Right ventricle myocardium inferior (tissue), 1 donor: ENCODE data around the gene PLAGL1. TPM values are rescaled to one million over a fixed set of nuclear protein-coding genes. Genes with fewer than 3 reads are reported as not detected.
"Not testable (repeated sequence)": the region's sequence is repeated elsewhere in the genome, so short reads cannot be mapped to it uniquely, and the experiment has no call there.

Experiments
- ATAC-seq: fragments of 200-7000 bp; cut with Tn5 transposase; one replicate; pipeline ENCODE4 v1.9.1; 2020; ENCODE audit warnings: mild to moderate bottlenecking, moderate library complexity
- DNase-seq: peaks from one replicate; pipeline ENCODE4 v3.0.0; 2021; ENCODE audit errors: missing footprints
- intact Hi-C: fragments of 100-400 bp; cut with DNase I; formaldehyde crosslinking; loops from one replicate; pipeline ENCODE4 v1.11.0; 2022
- total RNA-seq: library from RNA; stranded (reverse); fragmentation: NEBNext Ultra II Directional; extraction: Animal tissue kit (Norgen Biotek cat#: 25700); gene quantifications from one replicate; pipeline ENCODE4 v1.2.1, GENCODE V29; 2021
- donor health status: DM: no; HTN: yes; CAD: no; lungs with severe emphysema.

Gene PLAGL1
- total RNA-seq, 1 donor from 2014 or later: 13.1 TPM

DNA sequence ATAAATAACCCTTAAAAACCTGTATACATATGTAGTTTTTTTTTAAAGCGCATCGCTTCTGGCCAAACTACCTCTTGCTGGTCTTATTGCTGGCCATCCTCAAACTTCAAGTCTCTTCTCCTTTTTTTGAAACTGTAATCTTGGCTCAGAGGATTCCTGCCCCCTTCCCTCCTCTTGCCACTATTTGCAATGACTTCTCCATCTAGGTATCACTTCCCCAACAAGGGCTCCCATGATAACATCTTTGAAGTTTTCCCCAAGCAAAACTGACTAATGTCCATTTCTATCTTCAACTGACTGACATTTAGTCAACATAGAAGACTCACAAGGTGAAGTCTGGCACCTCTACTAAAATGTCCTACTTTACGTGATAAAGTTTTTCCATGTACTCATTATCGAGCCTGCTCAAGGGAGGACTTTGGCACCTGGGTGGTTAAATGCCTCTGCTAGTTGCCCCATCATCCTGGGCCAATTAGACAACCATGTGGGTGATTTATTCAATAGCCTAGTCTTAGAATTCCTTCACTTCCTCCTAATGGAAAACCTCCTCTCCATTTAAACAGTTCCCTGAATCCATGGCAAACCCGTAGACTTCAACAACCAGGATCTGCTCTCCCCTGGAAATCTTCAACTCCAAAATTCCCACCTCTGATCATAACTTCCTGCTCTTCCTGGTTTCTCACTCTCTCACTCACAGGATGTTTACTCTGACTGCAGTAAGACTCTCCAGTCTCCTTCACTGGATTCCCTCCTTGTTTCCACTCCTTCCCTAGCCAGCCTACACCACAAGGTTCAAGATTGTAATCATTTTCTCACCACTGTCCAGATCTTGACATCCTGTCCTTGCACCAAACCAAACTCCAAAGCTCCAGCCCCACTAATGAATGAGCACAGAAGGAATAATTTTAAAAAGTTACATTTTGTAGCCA is 9.4 kb upstream of the PLAGL1 start:
- intact Hi-C loops: no loop called here
- ATAC-seq: no peak
- DNase-seq: no peak

DNA sequence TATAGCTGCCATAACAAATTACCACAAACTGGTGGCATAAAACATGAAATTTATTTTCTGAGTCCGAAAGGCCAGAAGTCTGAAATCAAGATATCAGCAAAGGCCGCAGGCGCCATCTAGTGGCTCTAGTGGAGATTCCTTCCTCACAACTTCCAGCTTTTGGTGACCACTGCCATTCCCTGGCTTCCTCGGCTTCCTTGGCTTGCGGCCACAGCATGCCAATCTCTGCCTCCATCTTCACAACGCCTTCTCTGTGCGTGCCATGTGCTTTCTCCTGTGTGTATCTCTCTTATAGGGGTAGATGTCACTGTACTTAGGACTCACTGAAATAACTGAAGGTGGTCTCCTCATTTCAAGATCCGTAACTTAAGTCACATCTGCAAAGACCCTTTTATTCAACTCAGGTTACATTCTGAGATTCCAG is 5.4 kb upstream of the PLAGL1 start:
- intact Hi-C loops: loop anchor here (1.0 to 5.0 kb wide), 3 partner anchors 51 to 438 kb away; no protein-coding TSS in a partner anchor
- peak; percentile 37 for ATAC-seq

DNA sequence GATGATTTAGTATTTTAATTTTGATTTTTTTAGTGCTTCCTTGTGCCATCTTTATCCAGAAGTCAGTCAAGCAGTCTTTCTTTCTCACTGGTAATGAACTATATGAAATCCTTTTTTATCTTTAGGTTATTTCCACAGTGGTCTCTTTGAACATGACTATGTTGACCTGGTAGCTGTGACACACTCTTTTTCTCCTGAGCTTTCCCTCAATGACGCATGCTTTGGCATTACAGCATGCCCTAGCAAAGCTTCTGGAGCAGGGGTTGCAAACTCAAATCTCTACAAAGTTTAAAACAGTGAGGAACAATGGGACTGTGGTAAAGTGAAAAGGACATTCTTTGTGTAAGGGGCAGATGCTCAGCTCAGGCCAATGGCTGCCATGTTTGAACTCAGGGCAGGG is 4.5 kb upstream of the PLAGL1 start:
- intact Hi-C loops: loop anchor here (2.0 to 5.0 kb wide), 2 partner anchors 50 to 70 kb away; no protein-coding TSS in a partner anchor
- no peak for ATAC-seq
- DNase-seq: no peak

More for the DNA sequence above, 5.4 kb upstream of the PLAGL1 start:
- peak; percentile 88 for DNase-seq

DNA sequence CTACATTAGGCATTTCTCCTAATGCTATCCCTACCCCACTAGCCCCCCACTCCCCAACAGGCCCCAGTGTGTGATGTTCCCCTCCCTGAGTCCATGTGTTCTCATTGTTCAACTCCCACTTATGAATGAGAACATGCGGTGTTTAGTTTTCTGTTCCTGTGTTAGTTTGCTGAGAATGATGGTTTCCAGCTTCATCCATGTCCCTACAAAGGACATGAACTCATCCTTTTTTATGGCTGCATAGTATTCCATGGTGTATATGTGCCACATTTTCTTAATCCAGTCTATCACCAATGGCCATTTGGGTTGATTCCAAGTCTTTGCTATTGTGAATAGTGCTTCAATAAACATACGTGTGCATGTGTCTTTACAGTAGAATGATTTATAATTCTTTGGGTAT is 1.6 kb upstream of the PLAGL1 start:
- DNase-seq, ATAC-seq: not testable (repeated sequence)
- intact Hi-C loops: loop anchor here (5.0 kb wide), 2 partner anchors 47 to 332 kb away; partner anchors contain the start of gene PHACTR2

DNA sequence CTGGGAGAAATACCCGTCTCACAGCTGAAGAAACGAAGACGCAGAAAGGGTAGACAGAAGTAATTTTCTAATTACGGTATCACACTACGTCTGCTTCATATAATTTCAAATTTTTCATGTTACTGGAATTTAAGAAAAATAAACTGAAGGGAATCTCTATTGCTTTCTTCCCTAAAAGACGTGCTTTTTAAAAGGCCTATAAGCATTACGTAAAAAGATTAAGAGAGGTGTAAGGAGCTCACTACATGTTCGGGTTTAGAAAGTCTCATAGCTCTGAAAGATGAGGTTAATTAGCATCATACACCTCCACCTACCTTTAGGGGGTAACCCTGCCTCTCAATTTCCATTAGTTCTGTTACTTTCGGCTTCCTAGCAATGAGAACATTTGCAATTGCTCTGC is 787 bp upstream of the PLAGL1 start:
- intact Hi-C loops: loop anchor here (5.0 kb wide), 1 partner anchor 332 kb away; the partner anchor contains the start of gene PHACTR2
- DNase-seq: no peak
- no peak for ATAC-seq

DNA sequence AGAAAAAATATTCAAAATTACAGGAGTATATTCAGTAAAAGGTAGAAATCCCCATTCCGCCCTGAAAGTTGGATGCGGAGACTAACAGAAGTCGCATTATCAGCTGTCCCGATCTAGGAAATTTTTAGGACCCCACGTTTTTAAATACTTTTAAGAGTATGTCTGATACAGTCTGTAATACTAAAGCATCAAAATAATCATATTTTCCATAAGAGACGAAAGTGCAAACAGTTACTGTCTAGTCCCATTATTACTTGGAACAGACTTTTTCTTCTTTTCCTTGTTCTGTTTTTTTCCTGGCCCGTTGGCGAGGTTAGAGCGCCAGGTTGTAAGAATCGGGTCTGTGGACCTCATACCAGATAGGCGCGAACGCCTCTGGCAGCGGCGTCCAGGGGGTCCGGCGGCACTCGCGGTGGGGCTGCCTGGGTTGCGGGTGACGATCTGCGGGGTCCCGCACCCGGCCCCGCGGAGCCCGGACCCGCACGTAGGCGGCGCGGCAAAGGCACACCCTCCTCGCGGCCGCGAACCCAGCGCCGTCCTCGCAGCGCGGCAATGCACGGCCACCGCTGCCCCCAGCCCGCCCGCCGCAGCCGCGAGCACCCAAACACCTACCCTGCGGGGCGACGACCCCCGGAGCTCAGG is 460 bp downstream of the PLAGL1 start:
- intact Hi-C loops: loop anchor here (5.0 kb wide), 1 partner anchor 330 kb away; the partner anchor contains the start of gene PHACTR2
- ATAC-seq (peak; percentile 24), DNase-seq (peak; percentile 58)

DNA sequence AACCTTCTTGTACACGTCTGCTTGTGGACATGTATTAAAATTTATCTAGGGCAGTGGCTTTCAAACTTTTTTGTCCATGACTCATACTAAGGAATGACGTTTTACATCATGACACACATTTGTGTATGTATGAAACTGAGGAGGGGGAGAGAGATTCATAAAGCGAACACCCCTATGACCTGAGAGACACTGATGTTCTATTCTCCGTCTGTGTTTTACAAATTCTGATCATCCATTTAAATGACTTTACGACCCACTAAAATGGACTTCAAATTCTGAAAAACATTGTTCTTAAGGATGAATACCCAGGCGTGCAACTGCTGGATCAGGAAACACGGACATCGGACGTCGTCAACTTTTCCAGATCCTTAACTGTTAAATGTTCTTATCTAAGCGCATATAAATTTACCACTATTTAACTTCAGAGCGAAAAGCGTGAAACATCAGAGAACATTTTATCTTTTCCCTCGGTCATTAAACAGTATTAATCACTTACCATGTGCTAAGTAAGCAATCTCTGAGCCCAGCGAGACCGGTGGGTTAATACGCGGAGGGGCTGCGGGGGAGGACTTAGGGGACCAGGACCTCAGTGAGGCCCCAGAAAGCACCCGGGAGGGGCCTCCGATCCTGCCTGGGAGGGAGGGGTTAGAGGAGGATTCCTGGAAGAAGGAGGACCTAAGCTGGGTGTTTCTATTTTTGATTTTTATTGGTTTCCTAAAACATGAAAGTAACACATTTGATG is 1.2 kb downstream of the PLAGL1 start:
- ATAC-seq (no peak), DNase-seq (peak; percentile 64)
- intact Hi-C loops: loop anchor here (5.0 kb wide), 1 partner anchor 330 kb away; the partner anchor contains the start of gene PHACTR2

DNA sequence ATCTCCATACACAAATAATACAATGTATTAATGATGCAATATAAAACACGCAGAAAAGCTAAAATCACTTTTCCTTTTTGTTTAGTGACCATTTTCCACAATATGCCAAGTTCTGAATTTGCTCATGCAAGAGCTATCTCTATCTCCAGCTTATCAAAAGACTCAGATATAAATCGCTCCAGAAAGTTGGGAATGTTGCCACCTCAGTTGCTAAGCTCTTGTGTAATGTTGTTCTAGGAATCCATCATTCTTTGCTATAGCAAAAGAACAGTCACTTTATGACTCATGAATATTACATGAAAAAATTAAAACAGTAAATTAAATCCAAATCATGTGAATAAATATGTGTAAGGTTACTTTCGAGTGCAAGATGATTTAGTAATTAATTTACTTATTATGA is 8.7 kb downstream of the PLAGL1 start:
- ATAC-seq (no peak), DNase-seq (no peak)
- intact Hi-C loops: no loop called here

DNA sequence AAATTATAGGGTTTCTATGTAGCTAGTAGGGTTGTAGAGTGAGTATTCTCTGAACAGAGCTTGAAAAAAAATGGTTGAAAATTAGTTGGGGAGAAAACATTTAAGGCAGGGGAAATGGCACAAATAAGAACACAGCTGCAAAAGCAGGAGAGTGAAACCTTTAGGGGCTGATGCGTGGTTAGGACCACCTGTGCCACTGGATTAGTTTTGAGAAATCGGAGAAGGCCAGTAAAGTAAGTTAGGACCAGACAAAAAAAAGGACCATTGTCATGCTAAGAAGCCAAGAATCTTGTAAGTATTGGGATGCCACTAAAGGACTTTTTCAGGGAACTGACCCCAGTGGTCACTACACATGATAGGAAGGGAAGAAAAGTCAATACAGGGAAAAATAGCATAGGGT is 9.4 kb downstream of the PLAGL1 start:
- DNase-seq (no peak), ATAC-seq (no peak)
- intact Hi-C loops: no loop called here

DNA sequence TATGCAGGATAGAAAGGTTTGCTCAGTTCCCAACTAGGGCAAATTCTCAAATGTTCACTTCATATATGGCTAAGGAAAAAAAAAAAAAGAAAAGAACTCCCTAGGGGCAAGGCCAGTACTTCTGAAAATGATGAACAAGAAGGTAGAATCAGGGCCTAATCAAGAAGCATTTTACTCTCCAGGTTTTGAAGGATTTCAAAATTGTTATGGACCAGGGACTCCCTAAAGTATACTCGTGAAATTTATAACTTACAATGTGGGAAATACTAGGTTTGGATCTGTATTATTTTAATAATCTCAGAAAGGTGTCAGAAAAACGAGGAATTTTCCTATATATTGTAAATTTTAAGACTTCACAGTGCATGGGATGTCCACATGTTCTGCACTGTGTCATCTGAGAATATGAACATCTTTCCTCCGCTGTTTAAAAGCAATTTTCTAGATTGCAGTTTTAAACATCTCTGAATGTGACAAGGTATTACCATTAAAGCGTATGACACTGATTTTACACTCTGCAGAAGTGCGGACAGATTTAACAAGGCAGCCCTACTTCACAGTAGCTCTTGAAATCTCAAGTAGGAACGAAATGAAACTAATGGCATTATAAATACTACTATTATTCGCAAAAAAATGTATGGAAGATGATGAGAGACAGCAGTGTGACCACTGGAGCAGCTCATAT is 14.0 kb downstream of the PLAGL1 start:
- intact Hi-C loops: no loop called here
- ATAC-seq (no peak), DNase-seq (no peak)

DNA sequence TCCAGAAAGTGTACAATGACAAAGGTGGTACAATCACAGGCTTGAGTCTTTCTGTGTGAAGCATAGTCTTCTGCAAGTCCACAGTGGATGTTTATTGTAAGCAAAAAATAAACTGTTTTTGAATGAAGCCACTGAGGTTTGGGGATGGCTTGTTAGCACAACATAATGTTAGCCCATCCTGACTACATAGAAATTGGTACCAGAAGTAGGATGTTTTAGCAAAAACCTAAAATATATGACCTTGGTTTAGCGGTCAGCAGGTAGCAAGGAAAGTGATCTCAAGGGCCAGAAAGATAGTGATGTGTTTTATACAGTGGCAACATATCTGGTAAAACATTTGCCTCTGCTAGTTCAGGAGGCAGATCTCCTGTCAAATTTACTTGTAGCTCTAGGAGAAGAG is 15.8 kb downstream of the PLAGL1 start:
- no peak for DNase-seq
- no peak for ATAC-seq
- intact Hi-C loops: no loop called here

DNA sequence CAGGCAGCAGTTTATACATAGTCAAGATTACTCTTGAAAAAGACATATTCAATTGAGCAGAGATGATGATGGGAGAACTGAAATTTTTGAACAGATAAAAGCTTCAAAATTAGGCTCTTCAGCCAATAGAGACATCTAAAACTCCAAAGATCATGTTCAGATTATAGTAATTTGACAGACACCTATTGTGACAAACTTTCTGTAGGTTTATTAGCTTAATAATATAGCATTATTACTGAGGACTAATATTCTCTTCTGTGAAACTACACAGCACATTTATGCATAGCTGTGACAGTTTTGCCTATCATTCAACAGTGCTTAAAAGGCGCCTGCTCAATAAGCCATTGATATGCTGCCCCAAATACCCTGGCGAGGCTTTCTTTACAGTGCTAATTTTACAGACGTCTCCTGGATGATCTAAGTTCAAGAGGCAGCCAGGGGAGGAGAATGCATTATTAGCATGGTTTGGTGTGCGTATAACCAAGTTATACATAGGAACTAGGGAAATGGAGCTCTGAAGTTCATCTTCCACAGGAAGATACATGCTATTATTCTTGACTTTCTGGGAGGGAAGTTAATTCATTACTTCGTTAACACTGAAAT is 21.5 kb downstream of the PLAGL1 start:
- intact Hi-C loops: no loop called here
- ATAC-seq: no peak
- no peak for DNase-seq

DNA sequence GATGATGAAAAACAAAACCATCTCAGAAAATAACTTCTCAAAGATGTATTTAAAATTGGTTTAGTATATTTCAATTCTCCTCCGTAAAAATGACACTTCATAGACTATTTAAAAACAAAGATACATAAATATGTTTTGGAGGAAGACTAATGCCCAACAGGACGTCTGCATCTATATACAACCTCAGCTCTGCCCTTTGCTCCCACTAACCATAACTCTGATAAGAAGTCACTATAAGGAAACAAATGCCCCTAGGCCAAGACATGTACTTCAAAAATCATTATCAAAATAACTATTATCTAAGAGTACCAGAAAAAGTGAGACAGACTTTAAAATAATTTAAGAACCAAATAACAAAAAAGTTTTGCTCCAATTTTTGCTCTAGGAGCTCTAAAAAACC is 23.4 kb downstream of the PLAGL1 start:
- intact Hi-C loops: no loop called here
- ATAC-seq (no peak), DNase-seq (no peak)

DNA sequence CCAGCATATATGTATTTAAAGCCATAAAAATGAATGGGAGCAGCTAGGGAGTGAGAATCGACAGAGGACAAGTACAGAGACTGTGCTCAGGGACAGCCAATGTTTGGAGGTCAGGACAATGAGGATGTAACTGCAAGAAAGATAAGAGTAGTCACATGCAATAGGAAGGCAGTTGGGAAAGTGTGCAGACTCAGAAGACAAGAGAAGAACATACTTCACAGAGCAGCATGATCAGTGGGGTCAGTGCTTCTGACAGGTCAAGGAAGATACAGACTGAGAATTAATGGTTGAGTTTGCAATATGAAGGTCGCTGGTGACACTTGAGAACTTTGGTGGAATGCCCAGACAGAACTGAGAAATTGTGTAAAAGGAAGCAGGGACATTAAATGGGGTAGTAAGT is 25.1 kb downstream of the PLAGL1 start:
- intact Hi-C loops: no loop called here
- DNase-seq: no peak
- ATAC-seq: no peak

DNA sequence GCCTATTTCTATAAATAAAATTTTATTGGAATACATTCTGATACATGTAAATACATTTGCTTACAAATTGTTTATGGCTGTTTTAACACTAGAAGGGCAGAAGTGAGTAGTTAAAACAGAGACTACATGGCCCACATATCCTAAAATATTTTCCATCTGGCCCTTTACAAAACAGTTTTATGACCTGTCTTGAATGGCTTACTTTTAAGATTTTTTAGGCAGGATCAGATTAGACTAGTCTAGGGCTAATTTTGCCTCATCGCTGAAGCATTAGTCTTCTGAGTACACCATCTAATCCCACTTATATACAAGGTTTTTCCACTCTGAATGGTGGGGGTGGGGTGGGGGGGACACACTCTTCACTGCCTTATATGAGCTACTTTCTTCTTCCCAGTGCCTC is 27.1 kb downstream of the PLAGL1 start:
- intact Hi-C loops: no loop called here
- DNase-seq (no peak), ATAC-seq (no peak)

DNA sequence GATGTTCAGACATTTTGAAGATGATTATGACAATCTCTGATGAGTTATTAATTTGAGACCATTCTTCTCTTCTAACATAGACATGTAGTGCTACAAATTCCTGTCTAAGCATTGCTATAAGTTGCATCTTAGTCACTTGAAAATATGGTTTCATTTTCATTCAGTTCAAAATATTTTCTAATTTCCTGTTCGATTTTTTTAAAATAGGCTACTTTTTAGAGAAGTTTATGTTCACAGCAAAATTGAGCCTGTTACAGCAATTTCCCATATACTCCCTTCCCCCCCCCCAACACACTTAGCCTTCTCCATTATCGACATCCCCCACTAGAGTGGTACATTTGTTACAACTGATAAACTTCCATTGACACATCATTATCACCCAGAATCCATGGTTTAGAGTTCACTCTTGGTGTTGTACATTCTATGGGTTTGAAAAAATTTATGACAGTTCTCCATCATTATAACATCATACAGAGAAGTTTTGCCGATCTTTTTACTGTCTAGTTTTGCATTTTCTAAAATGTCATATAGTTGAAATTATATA is 31.2 kb downstream of the PLAGL1 start:
- ATAC-seq: no peak
- intact Hi-C loops: no loop called here
- no peak for DNase-seq

DNA sequence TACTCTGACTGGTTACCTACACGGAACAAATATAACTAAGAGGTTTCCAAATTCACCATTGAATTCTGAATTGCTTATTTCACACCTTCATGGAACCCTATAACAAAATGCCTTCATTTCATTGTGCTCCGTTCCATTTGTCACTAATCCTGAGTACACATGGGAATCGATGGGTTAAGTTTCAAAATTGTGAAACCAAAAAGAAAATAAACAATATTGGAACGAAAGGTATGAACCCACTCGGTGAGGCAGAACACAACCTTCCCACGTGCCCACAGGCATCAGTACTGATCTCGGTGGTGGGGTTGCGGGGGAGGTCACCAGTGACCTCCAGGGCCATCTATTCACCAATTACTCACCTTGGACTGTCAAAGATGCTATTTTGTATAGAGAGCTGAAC is 34.0 kb downstream of the PLAGL1 start:
- no peak for ATAC-seq

More for the DNA sequence above, 34.0 kb downstream of the PLAGL1 start:
- intact Hi-C loops: no loop called here
- no peak for DNase-seq
